ENCODE results near the gene PTPN21.
A peak's percentile ranks its signal among the peaks of the same experiment; 100 is the strongest.

PTPN21 gene

DNA sequence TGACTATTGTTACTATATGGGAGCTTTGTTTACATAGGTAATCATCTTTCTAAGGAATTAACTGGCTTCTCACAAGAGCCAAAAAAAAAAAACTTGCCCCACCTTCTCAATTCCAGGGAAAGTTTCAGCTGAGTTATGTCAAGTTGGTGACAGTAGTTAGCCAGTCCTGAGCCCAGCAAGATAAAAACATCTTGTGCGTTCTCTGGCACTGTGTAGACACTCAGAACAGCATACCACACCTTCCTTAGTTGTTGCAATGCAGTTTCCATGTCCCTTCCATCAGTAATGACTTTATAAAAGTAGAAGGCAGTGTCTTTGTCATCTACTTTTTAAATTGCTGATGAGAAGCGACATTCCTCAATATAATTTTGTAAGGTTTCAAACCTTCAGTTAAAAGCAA is 50.2 kb downstream of the PTPN21 start:
- no peak for DNase-seq (ENCODE audit: low spot score)

DNA sequence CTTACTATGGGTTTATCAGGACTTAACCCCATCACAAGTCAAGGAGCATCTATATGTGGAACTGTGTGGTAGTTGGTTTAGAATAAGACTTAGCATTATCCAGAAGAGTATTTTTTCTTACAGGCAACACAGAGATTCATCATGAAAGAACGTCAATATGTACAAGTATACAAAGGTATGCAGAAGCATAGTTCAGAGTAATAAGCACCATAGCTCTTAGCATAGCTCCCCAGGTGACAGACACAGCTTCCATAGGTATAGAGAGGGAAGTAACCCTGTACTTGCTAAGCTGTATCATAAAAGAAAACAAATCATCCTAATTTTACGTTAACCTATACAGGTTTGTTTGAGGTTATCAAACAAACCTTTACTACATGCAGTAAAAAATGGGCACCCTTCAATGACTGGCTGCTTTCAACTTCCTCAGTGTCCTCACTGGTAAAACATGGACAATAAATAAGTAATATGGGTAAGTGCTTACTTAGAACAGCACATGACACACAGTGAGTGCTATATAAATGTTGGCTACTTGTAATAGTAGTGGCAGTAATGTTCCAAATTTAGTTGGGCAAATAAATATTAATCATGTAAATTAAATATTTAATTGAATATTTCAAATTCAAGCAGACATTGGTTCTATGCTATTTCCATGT is 50.9 kb downstream of the PTPN21 start:
- DNase-seq (ENCODE audit: low spot score) = no peak

DNA sequence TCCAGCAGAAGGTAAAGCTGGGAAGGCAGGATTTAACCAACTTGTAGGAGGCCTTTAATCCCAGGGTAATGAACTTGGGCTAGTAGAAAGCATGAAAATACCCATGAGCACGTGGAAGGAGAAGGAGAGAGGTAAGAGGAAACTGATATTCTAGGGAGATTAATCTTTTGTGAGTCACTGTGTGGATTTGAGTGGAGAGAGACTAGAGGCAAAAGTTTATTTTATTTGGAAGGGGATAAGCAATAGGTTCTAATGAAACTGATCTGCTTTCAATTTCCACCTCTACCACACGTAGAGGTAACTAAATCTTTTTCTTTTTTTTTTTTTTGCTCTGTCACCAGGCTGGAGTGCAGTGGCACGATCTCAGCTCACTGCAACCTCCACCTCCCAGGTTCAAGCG is 52.1 kb downstream of the PTPN21 start:
- no peak for DNase-seq (ENCODE audit: low spot score)

DNA sequence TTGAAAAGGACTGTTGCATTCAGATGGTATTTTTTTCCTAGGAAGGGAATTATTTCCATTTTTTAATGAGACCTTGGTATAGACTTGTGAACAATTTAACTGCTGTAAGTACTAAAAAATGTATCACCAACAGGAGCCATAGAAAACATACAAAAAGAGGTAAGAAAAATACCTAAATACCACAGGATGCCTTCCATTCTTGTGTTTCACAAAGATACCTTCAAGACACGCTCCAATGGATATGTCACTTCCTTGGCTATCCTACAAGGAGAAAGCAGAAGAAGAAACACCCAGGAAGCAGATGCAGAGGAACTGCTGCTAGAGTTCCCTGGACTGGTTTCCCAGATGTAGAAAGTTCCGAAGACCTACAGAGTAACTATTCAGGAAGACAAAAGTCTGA is 54.2 kb downstream of the PTPN21 start:
- peak; percentile 38 for DNase-seq (ENCODE audit: low spot score)

DNA sequence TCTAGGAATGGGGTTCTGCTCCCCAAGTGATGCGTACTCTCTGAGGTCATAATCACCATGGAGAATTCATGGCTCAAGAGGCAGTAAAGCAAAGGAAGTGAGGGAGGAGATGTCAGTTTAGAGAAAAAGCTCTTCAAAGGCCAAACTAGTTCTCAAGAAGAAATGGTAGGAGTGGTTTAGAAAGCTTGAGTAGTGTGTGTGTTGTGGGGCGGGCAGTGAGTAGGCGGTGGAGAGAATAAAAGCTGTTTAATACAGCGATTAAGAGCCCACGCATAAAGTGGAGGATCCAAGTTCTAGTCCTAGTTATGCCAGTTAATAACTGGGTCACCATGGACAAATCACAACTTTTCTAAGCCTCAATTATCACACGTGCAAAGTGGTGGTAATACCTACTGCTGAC is 55.6 kb downstream of the PTPN21 start:
- no peak for DNase-seq (ENCODE audit: low spot score)

DNA sequence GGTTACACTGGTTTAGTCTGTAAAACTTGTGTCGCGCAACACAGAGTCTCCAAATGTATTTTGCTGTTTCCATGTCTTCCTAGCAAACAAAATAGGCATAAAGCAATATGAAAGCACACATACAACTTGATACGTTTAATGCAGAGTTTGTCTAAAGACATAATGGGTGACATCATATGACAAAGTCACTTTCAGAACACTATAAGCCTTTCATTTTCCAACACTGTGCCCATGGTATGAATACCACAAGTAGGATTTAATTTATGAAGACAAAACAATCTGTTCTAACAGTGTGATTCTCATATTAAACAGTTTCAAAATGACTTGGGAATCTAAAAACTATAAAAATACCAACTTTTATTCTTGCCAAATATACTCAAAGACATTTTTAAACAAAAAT is 58.4 kb downstream of the PTPN21 start:
- DNase-seq (ENCODE audit: low spot score) = no peak

DNA sequence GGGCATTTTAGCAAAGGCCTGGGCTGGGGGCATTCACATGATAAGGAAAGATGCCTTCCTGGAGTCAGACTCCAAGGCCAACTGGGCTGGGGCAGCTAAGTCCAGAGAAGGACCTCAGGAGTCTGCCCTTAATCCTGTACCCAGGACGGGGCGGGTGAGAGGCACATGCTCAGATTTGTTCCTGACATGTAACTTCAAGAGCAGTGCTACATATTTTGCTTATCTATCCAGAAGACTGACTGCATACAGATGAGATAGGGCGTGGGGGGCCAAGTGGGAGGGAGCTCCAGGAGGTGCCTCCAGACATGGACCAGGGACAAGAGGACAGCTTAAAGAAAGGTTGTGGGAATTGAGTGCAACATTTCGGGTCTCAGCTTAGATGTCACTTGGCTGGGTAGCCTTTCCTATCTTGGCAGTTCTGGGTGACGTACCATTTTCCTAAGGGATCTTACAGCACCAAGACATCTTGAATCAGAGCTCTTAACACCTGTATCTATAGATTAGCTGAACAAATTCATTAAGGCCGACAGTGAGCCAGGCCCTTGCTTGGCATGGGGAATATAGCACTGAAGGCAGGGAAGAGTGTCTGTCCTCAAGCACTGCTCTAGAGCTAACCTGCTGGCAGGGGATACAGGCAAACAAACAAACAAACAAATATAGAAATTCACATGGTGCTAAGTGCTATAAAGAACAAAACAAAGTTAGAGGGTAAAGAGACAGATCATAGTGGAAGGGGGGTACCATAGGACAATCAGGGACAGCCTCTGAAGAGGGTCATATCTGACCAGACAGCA is 61.2 kb downstream of the PTPN21 start:
- no peak for DNase-seq (ENCODE audit: low spot score)

DNA sequence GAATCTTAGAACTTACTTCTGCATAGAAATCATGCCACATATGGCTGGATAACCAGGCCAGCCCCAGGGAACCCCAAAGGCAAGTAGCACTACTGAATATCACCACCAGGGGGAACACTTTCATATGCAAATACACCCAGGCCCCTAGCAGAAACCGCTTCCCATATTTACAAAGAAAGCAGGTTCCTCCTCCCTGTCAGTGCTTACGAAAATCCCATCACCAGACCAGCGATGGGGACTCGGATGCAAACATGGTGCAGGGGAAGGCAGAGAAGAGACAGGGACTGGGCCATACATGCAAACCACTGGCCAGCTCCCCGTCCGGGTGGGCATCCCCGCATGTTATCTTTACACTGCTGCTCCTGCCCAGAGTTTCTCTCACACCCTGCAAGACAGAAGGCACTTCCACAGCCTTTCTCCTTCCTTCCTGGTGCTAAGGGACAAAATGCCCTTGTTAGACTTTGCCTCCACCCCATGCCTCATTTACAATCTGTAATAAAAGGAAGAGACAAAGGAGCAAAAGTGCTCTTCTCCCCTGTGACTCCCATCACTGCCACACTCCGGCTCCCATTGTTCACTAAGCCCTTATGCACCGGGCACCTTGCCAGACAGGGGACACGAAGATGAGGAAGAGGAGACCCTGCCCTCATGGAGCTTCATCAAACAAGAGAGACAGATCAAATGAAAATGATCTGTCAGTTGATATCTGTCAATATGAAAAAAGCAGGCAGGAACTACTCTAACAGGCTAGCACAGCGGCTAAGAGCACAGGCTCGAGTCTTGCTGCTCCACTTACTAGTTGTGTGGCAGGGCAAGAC is 62.3 kb downstream of the PTPN21 start:
- DNase-seq (ENCODE audit: low spot score) = peak; percentile 76

DNA sequence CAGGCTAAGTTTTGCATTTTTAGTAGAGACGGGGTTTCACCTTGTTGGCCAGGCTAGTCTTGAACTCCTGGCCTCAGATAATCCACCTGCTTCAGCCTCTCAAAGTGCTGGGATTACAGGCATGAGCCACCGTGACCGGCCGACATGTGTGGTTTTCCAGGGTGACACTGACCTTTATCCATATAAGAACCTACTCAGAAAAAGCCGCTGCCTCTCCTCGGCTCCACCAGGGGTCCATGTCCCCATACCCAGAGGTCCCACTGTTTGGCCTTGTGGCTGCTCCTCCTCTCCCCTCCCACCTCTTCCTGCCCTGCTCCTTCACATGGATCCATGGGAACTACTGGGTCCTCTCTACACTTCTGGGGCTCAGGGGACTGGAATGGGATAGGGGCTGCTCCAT is 64.6 kb downstream of the PTPN21 start:
- DNase-seq (ENCODE audit: low spot score) = no peak

DNA sequence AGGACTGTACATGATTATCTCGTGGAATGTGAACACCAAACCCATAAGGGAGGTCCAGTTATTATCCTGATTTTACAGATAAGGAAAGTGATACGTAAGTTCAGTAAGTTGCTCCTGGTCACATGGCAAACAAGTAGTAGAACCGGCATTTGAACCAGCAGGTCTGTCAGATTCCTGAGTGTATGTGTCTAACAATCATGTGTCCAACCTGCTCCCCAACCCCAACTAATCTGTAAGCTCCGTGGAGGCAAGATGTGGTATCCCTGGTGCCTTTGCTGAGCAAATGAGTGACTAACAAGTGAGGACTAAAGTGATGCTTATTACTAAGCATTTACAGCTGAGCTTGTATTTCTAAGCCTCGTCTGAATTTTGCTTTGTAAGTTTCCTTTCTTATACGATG is 65.9 kb downstream of the PTPN21 start:
- DNase-seq (ENCODE audit: low spot score) = no peak

DNA sequence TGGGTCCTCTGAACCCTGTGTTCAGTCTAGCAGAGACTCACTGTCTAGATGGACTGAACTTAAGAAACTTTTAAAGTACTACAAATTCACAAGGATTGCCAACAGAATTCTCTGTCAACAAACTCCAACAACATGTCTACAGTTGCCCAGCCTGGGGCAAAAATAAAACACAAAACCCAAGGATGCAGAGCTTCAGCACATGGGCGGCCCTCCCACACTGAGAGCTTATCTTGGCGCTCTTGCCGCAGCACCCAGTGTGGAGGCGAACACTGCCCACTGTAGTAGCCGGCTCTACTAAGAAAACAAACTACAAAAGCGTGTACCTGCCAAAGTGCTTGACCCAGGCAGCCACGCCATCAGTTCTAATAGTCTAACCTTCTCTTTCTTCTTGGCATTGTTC is 66.7 kb downstream of the PTPN21 start:
- DNase-seq (ENCODE audit: low spot score) = no peak

DNA sequence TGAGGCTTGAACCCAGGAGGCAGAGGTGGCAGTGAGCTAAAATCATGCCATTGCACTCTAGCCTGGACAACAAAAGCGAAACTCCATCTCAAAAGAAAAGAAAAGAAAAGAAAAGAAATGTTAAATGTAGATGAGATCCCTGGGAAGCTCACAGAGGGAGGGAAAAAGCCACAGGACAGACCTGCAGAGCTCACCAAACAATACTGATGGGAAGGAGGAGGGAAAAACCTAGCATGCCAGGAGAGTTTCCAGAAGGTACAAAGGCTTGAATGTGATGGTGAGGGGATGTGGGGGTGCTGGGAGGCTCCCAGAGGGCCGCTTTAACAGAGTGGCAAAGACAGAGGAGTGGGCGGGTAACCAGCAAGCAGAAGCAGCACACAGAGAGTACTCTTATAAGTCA is 72.3 kb downstream of the PTPN21 start:
- DNase-seq (ENCODE audit: low spot score) = no peak

DNA sequence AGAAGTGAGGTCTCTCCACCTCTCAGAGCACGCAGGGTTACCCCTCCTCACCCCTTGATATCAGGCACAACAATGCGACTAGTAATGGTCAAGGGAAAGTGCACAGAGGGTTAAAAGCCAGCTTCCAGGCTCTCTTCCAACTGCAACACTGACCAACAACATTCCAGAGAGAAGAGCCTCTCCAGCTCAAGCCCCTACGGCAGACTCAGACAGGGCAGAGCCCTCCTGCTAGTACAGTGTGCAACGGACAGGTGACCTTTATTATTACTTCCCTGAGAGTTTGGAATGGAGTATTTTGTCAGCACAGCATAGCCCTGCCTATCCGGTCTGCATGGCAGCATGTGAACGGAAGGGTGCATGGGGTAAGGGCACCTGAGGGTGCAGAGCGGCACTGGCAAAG is 73.0 kb downstream of the PTPN21 start:
- DNase-seq (ENCODE audit: low spot score) = no peak

DNA sequence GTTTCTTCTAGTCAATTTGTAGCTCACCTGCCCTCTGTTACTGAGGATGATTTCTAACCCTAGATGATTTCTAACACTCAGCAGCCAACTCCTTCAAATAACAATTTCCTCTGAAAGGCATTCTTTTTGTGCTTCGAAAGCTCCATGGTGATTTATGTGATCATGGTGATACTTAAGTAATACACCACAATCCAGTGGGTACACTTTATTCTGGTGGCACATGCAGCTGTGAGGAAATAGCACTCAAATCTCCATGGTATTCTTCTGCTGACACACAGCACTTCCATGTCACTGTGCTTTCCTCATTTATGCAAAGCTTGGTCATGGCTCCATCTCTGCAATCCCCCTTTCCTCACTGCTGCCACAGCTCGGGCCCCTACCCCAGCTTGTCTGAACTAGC is 73.7 kb downstream of the PTPN21 start:
- no peak for DNase-seq (ENCODE audit: low spot score)

DNA sequence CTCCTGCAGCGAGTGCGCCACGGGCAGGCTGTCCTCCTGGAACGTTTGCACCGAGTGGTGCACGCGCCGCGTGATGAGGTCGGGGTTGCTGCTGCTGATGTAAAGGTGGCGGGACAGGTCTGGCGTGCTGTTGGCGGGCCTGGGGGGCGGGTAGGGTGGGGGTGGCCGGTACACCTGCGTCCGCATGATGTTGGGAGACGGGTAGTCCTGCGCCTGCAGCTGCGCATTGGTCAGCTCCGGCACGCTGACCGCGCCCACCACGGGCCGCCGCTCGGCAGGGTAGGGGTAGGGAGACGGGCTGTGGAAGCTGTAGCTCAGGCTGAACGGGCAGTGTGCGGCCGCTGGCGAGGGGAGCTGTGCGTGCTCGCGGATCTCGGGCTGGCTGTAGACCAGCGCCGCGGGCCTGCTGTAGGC is 75.2 kb downstream of the PTPN21 start:
- DNase-seq (ENCODE audit: low spot score) = no peak

DNA sequence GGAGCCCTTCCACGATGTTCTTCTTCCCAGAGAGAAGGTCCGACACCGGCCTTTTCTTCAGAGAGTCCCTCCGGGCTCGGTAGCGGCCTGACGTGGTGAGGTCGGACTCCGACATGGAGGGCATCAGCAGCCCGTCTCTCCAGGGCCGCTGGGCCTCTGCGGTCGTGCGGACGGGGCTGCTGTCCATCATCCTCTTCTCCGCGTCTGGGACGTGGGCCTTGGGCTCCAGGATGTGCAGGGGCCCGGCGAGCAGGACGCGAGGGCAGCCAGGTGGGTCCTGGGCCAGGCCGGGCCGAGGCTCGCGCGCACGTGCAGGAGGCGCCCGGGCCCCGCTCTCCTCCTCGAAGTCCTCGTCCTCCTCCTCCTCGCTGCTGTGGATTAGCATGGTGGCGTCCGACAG is 75.9 kb downstream of the PTPN21 start:
- DNase-seq (ENCODE audit: low spot score) = no peak

DNA sequence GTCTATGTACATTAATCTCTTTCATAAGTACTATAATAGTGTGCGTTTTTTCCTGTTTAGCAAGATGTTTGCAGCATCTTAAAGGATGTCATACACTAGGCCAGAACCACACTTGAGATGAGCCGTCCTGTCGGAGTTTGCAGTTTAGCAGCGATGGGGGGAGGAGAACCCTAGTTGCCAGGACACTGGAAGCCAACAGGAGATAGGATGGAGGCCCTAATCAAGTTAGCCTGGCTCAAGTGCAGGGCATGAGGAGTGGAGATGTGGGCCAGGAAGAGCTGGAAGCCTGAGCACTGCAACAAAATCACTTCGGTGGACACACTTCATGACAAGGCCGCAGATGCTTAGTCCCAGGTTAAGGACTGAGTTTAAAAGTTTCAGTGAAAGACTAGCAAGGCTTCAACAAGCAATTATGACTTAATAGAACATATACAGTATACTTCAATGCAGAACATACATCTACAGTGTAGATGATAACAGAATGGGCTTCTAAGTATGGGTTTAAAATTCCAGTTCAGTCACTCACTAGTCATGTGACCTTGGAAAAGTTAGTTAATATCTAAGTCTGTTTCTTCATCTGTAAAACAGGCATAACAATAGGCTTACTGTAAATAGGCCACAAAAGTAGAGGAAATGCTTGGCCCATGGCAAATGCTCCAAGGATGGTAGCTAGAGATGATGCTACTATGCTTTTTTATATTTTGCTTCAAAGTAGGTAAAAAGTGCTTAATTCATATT is 77.1 kb downstream of the PTPN21 start:
- peak; percentile 22 for DNase-seq (ENCODE audit: low spot score)

DNA sequence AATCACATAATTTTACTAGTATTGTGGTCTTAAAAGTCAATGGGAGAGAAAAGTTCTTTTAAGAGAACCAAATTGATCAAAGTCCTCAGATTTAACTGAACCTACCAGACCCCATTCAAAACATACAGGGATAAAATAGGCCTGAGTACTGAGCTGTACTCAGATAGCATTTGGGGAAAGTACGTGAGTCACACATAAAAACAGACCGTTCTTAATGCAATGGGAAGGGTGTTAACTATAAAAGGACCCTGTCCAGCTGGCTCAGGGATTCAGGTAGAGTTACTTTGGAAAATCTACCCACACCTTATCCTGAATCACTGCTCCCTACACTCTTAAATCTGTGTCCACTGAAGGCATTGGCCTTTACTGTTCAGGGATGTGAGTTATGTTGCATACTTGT is 78.0 kb downstream of the PTPN21 start:
- no peak for DNase-seq (ENCODE audit: low spot score)

DNA sequence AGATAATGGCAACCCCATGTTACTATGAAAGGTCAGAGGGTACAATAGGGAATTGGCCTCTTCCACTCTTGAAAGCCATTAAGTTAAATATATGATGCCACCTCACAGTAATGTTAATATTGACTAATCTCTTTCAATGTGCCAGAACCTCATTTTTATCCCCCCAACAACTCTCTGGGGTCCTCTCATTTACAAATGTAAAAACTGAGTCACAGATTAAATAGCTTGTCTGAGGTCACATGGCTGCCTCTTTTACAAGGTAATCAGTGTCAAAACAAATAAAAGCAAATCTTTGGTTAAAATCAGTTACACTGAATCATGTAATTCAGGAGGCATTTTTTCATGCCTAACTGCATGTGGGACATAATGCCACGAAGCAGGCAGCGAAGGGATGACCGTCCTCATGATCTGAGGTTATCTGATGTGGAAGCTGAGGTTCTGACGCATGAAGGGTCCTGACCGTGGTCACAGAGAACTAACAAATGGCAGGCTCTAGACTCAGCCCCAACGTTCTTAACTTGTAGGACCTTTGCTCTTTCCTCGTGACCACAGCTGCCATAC is 78.5 kb downstream of the PTPN21 start:
- DNase-seq (ENCODE audit: low spot score) = no peak

DNA sequence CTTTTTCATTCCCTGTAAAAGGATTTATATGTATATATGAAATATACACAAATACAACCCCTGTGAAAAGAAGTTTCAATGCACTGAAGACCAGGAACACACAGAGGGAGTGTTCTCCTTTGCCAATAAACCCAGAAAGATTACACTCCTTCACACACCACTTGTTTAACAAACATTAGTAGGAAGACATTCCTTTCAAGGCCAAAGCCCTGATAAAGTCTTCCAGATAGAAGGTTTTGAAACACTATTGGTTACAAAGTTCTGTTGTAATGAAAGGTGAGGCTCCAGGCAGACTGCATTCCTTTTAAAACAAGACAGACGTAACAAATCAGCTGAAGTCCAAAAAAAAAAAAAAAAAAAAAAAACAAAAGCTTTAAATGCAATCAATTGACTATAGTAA is 81.0 kb downstream of the PTPN21 start:
- no peak for DNase-seq (ENCODE audit: low spot score)

DNA sequence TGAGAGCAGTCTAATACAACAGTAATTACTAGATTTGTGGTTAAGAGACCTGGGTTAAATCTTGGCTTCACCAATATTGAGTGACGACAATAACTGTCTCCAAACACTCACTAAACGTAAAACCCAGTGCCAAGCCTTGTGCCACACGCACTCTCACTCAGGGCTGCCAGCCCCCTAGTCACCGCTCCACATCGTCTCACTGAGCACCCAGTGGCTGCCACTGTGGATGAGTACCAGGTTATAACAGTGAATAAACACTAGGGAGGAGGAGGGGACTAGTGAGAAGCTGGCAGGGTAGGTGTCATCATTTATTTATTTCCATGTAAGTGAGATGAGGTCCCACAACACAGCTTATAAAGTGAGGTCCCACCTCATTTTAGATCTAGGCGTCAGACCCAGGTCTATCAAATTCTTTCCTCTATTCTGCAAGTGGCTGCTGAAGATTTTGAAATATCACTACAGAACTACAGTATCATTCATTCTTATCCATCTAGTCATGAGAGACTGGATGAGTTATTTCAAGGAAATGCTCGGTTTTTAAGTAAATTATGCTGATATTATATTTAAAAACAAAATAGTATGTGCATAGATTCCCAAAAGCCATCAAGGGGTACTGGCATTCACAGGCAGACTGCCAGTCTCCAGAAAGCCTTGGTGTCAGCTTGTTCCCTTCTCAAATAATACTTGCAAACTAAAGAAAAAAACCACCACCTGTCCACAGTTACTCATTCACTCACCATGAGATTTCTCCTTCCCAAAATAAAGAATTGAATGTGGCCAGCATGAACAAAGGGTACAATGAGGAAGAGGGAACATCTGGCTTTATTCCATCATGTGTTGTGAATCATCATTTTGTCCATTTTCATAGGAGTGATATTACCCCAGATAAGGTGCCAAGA is 84.0 kb downstream of the PTPN21 start:
- DNase-seq (ENCODE audit: low spot score) = peak; percentile 21
